UCSD-AML1 (cell line): ENCODE measurements around the gene FBXO36.
"Not testable (repeated sequence)": the region's sequence is repeated elsewhere in the genome, so short reads cannot be mapped to it uniquely, and the experiment has no call there.

ENCODE experiments used
- DNase-seq: peaks from one replicate; lab custom pipeline; 2025; ENCODE audit not compliant: unreplicated experiment; lab: John Stamatoyannopoulos, UW

Gene FBXO36

GRCh38 chr2:229922449-229923386, at the start of gene FBXO36:
TSS of gene FBXO36 (plus strand) at chr2:229922503. CDS start at chr2:229922514, 11 bp downstream.
- peak; percentile 85 for DNase-seq

GRCh38 chr2:229873123-229873581, 49.2 kb upstream of the FBXO36 start:
- DNase-seq, result no peak

- no peak for DNase-seq
Observed at GRCh38 chr2:229874647-229875046, 47.7 kb upstream of the FBXO36 start.

GRCh38 chr2:229875549-229875948, 46.8 kb upstream of the FBXO36 start:
- DNase-seq, result no peak

- no peak for DNase-seq
Observed at GRCh38 chr2:229879191-229879950, 42.9 kb upstream of the FBXO36 start.

GRCh38 chr2:229880892-229881586, 41.3 kb upstream of the FBXO36 start:
- no peak for DNase-seq

GRCh38 chr2:229882583-229882982, 39.7 kb upstream of the FBXO36 start:
- DNase-seq, result no peak

GRCh38 chr2:229884775-229885699, 37.3 kb upstream of the FBXO36 start:
- no peak for DNase-seq

GRCh38 chr2:229887441-229887840, 34.9 kb upstream of the FBXO36 start:
- DNase-seq, result no peak

GRCh38 chr2:229888031-229888430, 34.3 kb upstream of the FBXO36 start:
- no peak for DNase-seq

- no peak for DNase-seq
Observed at GRCh38 chr2:229889023-229889422, 33.3 kb upstream of the FBXO36 start.

- DNase-seq, result no peak
Observed at GRCh38 chr2:229896857-229897256, 25.4 kb upstream of the FBXO36 start.

- DNase-seq, result no peak
Observed at GRCh38 chr2:229899604-229900003, 22.7 kb upstream of the FBXO36 start.

- no peak for DNase-seq
Observed at GRCh38 chr2:229900012-229900411, 22.3 kb upstream of the FBXO36 start.

GRCh38 chr2:229900514-229900913, 21.8 kb upstream of the FBXO36 start:
- DNase-seq, result not testable (repeated sequence)

- DNase-seq, result no peak
Observed at GRCh38 chr2:229901819-229902218, 20.5 kb upstream of the FBXO36 start.

- DNase-seq, result no peak
Observed at GRCh38 chr2:229903037-229903436, 19.3 kb upstream of the FBXO36 start.

GRCh38 chr2:229905601-229906000, 16.7 kb upstream of the FBXO36 start:
- no peak for DNase-seq

GRCh38 chr2:229909090-229909489, 13.2 kb upstream of the FBXO36 start:
- DNase-seq, result no peak

- no peak for DNase-seq
Observed at GRCh38 chr2:229910147-229910831, 12.0 kb upstream of the FBXO36 start.
